ENCODE measurements around the gene TBC1D23. TPM values are rescaled to one million over a fixed set of nuclear protein-coding genes. Genes with fewer than 3 reads are reported as not detected.
"Not testable (repeated sequence)": the region's sequence is repeated elsewhere in the genome, so short reads cannot be mapped to it uniquely, and the experiment has no call there.

TBC1D23 gene
- total RNA-seq, 1 experiment from 2014 or later: 32.4 TPM

GRCh38 chr3:100260081-100260684 is 609 bp upstream of the TBC1D23 start:
- CTCF ChIA-PET: interaction anchor here (1.1 kb wide), 1 partner anchor 428 kb away, joined by 13 read pairs; no protein-coding TSS in a partner anchor
- H3K4me1 ChIP-seq (ENCODE audit: insufficient read depth, low read length, poor library complexity, severe bottlenecking): peaks cover 18% of the 10 kb centered on the region
- H3K4me3 ChIP-seq (ENCODE audit: low read depth, low read length, poor library complexity, severe bottlenecking): peak overlapping the region; percentile 90
- DNase-seq (ENCODE audit: low spot score): peak; percentile 20
- intact Hi-C loops (cut with micrococcal nuclease; ENCODE audit: unreplicated experiment): no loop called here
- TF ChIP-seq CTCF (conservative IDR thresholded peaks at IDR 0.05; ENCODE audit: low read depth, low read length) (no peak), EZH2 (IDR thresholded peaks at IDR 0.05; ENCODE audit: borderline replicate concordance, low read depth, low read length, poor library complexity, severe bottlenecking) (no peak)
- POLR2A ChIA-PET (ENCODE audit: low non-redundant PET): interaction anchor here (0.7 kb wide), 1 partner anchor 190 kb away, joined by 3 read pairs; no protein-coding TSS in a partner anchor
- no peaks in the 10 kb centered on the region for H3K27me3 ChIP-seq (replicated peaks; ENCODE audit: insufficient read depth, low read depth, low read length, poor library complexity)
- H3K36me3 ChIP-seq (ENCODE audit: insufficient read depth, low read length, poor library complexity, severe bottlenecking): no peaks in the 10 kb centered on the region
- BruUV-seq (replicated peaks): TSS peak; percentile 95
- peak overlapping the region; percentile 88 for H3K27ac ChIP-seq (ENCODE audit: low read depth, low read length, poor library complexity, severe bottlenecking)
- H3K9me3 ChIP-seq (ENCODE audit: low read depth, low read length, poor library complexity, severe bottlenecking): no peaks in the 10 kb centered on the region

GRCh38 chr3:100261485-100261903 is 702 bp downstream of the TBC1D23 start:
- TF ChIP-seq EZH2 (IDR thresholded peaks at IDR 0.05; ENCODE audit: borderline replicate concordance, low read depth, low read length, poor library complexity, severe bottlenecking) (no peak), CTCF (conservative IDR thresholded peaks at IDR 0.05; ENCODE audit: low read depth, low read length) (no peak)
- ChIA-PET POLR2A (ENCODE audit: low non-redundant PET) (no interaction called here), CTCF (no interaction called here)
- peaks cover 16% of the 10 kb centered on the region for H3K4me1 ChIP-seq (ENCODE audit: insufficient read depth, low read length, poor library complexity, severe bottlenecking)
- peak overlapping the region; percentile 90 for H3K4me3 ChIP-seq (ENCODE audit: low read depth, low read length, poor library complexity, severe bottlenecking)
- no TSS peak for BruUV-seq (replicated peaks)
- H3K27ac ChIP-seq (ENCODE audit: low read depth, low read length, poor library complexity, severe bottlenecking): peak overlapping the region; percentile 88
- no peaks in the 10 kb centered on the region for H3K36me3 ChIP-seq (ENCODE audit: insufficient read depth, low read length, poor library complexity, severe bottlenecking)
- intact Hi-C loops (cut with micrococcal nuclease; ENCODE audit: unreplicated experiment): no loop called here
- DNase-seq (ENCODE audit: low spot score): no peak
- H3K9me3 ChIP-seq (ENCODE audit: low read depth, low read length, poor library complexity, severe bottlenecking): no peaks in the 10 kb centered on the region
- H3K27me3 ChIP-seq (replicated peaks; ENCODE audit: insufficient read depth, low read depth, low read length, poor library complexity): no peaks in the 10 kb centered on the region

- H3K27me3 ChIP-seq (replicated peaks; ENCODE audit: insufficient read depth, low read depth, low read length, poor library complexity); H3K4me1 ChIP-seq (ENCODE audit: insufficient read depth, low read length, poor library complexity, severe bottlenecking); DNase-seq (ENCODE audit: low spot score); BruUV-seq (replicated peaks); CTCF ChIA-PET; H3K9me3 ChIP-seq (ENCODE audit: low read depth, low read length, poor library complexity, severe bottlenecking); intact Hi-C loops (cut with micrococcal nuclease; ENCODE audit: unreplicated experiment); H3K4me3 ChIP-seq (ENCODE audit: low read depth, low read length, poor library complexity, severe bottlenecking); POLR2A ChIA-PET (ENCODE audit: low non-redundant PET); H3K27ac ChIP-seq (ENCODE audit: low read depth, low read length, poor library complexity, severe bottlenecking); H3K36me3 ChIP-seq (ENCODE audit: insufficient read depth, low read length, poor library complexity, severe bottlenecking): not testable (repeated sequence)
These were observed 2.1 kb downstream of the TBC1D23 start for GRCh38 chr3:100262925-100263324.

- no peak overlapping the region for H3K27ac ChIP-seq (ENCODE audit: low read depth, low read length, poor library complexity, severe bottlenecking)
- intact Hi-C loops (cut with micrococcal nuclease; ENCODE audit: unreplicated experiment): no loop called here
- POLR2A ChIA-PET (ENCODE audit: low non-redundant PET): no interaction called here
- H3K4me1 ChIP-seq (ENCODE audit: insufficient read depth, low read length, poor library complexity, severe bottlenecking): peaks cover 1% of the 10 kb centered on the region
- no peak overlapping the region for H3K4me3 ChIP-seq (ENCODE audit: low read depth, low read length, poor library complexity, severe bottlenecking)
- no peaks in the 10 kb centered on the region for H3K36me3 ChIP-seq (ENCODE audit: insufficient read depth, low read length, poor library complexity, severe bottlenecking)
- H3K27me3 ChIP-seq (replicated peaks; ENCODE audit: insufficient read depth, low read depth, low read length, poor library complexity): no peaks in the 10 kb centered on the region
- H3K9me3 ChIP-seq (ENCODE audit: low read depth, low read length, poor library complexity, severe bottlenecking): no peaks in the 10 kb centered on the region
- DNase-seq (ENCODE audit: low spot score): no peak
- TF ChIP-seq EZH2 (IDR thresholded peaks at IDR 0.05; ENCODE audit: borderline replicate concordance, low read depth, low read length, poor library complexity, severe bottlenecking) (no peak), CTCF (conservative IDR thresholded peaks at IDR 0.05; ENCODE audit: low read depth, low read length) (no peak)
- BruUV-seq (replicated peaks): no TSS peak
- CTCF ChIA-PET: no interaction called here
These were observed 2.8 kb downstream of the TBC1D23 start for GRCh38 chr3:100263583-100263982.

All from A673 (cell line).